ENCODE results near the gene GCHFR. TPM values are rescaled to one million over a fixed set of nuclear protein-coding genes. Genes with fewer than 3 reads are reported as not detected.

GCHFR gene
- total and polyA plus RNA-seq, 2 experiments from 2014 or later, result 66.7 to 126 TPM

DNA sequence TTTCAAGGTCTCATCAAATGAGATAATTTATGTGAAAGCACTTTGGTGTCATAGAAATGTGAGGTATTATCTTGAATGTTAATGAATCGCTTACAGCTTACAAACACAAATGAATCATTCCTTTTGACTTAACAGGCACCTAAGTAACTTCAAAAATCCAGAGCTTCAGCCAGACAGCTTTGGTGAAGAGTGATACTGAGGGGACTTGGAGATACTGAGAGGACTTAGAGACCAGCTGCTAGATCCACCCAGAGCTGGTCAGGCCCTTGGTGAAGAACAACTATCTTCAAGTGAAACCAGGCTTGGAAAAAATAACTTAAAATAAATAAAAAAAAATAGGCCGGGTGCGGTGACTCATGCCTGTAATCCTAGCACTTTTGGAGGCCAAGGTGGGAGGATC is 26.9 kb downstream of the GCHFR start:
- TF ChIP-seq, protein P1, sequence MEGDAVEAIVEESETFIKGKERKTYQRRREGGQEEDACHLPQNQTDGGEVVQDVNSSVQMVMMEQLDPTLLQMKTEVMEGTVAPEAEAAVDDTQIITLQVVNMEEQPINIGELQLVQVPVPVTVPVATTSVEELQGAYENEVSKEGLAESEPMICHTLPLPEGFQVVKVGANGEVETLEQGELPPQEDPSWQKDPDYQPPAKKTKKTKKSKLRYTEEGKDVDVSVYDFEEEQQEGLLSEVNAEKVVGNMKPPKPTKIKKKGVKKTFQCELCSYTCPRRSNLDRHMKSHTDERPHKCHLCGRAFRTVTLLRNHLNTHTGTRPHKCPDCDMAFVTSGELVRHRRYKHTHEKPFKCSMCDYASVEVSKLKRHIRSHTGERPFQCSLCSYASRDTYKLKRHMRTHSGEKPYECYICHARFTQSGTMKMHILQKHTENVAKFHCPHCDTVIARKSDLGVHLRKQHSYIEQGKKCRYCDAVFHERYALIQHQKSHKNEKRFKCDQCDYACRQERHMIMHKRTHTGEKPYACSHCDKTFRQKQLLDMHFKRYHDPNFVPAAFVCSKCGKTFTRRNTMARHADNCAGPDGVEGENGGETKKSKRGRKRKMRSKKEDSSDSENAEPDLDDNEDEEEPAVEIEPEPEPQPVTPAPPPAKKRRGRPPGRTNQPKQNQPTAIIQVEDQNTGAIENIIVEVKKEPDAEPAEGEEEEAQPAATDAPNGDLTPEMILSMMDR (IDR thresholded peaks at IDR 0.05; ENCODE audit: low read depth, low read length), result no peak
- Histone ChIP-seq H3K27ac (no peak overlapping the region), H3K27me3 (no peaks in the 10 kb centered on the region), H3K4me3 (no peak overlapping the region), H3K36me3 (no peaks in the 10 kb centered on the region), H3K4me1 (ENCODE audit: low read depth) (no peaks in the 10 kb centered on the region), H3K9me3 (ENCODE audit: low read depth) (no peaks in the 10 kb centered on the region)
- peak in 1 of 2 donors; percentile 10 for DNase-seq (ENCODE audit: low read depth in 1 of 2, low spot score in 1 of 2)

DNA sequence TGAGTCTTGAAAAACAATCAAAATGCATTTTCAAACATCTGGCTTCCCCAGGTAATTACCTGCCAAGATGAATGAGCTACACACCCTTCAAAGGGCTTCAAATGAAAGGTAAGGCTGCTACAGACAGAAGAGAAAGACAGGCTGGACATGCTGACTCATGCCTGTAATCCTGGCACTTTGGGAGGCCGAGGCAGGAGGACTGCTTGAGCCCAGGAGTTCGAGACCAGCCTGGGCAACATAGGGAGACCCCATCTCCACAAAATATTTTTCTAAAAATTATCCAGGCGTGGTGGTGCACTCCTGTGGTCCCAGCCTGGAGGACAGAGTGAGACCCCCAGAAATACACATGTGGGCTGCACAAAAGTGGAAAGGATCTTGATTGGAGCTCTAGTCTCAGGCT is 28.5 kb downstream of the GCHFR start:
- H3K27me3 ChIP-seq, result no peaks in the 10 kb centered on the region
- H3K9me3 ChIP-seq (ENCODE audit: low read depth), result no peaks in the 10 kb centered on the region
- TF ChIP-seq, protein P1 (IDR thresholded peaks at IDR 0.05; ENCODE audit: low read depth, low read length), result no peak
- H3K4me3 ChIP-seq, result no peak overlapping the region
- no peak overlapping the region for H3K27ac ChIP-seq
- no peak for DNase-seq (ENCODE audit: low read depth in 1 of 2, low spot score in 1 of 2)
- H3K36me3 ChIP-seq, result no peaks in the 10 kb centered on the region
- no peaks in the 10 kb centered on the region for H3K4me1 ChIP-seq (ENCODE audit: low read depth)

DNA sequence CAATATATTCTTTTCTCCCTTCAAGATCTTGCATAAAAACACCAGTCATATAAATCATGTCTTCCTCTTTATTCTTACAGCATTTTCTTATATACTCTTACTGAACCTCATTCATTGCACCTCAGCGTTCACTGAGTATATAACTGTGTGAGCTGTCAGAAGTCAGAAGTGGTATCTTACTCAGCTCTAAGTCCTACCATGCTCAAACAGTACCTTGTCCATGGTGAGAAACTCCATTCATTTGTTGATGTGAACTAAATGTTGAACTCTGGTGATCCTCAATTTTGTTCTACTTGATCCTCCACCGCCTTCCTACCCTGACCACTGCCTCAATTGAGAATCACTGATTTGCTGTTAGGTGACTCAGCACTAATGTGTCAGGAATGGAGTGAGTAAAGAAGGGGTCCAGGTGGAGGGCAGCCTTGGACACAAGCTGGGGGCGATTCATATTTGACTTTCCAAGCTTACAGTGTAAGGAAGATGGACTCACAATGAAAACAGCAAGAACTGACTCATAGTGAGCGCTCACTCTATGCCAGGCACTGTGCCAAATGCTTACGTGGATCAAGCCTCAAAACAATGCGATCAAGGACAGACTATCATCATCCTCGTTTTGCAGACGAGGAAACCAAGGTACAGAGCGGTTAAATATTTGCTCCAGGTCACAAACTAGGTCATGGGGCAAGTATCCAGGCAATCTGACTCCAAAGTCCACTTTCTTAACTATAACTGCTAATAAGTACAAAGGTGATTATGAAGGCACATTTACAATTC is 29.5 kb downstream of the GCHFR start:
- no peaks in the 10 kb centered on the region for H3K9me3 ChIP-seq (ENCODE audit: low read depth)
- no peak overlapping the region for H3K4me3 ChIP-seq
- TF ChIP-seq, protein P1 (IDR thresholded peaks at IDR 0.05; ENCODE audit: low read depth, low read length), result no peak
- H3K27me3 ChIP-seq, result no peaks in the 10 kb centered on the region
- DNase-seq (ENCODE audit: low read depth in 1 of 2, low spot score in 1 of 2), result peak in 1 of 2 donors; percentile 95
- H3K36me3 ChIP-seq, result no peaks in the 10 kb centered on the region
- H3K4me1 ChIP-seq (ENCODE audit: low read depth), result no peaks in the 10 kb centered on the region
- H3K27ac ChIP-seq, result no peak overlapping the region

DNA sequence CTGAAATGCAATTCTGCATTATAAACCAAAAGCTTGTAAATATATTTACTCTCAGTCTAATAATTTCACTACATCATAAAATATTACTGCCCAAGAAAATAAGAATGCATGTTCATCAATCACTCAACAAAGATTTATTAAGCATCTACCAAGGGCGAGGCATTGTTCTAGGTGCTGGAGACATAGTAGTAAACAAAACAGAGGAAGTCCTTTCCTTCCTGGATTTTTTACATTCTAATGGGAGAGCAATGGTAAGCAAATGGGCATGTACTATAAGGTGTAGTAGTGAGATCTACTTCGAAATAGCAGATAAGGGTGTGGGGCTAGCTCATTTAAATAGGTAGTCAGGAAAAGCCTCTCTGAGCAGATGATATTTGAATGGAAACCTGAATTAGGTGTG is 32.2 kb downstream of the GCHFR start:
- no peaks in the 10 kb centered on the region for H3K27me3 ChIP-seq
- H3K36me3 ChIP-seq, result no peaks in the 10 kb centered on the region
- TF ChIP-seq, protein P1 (IDR thresholded peaks at IDR 0.05; ENCODE audit: low read depth, low read length), result no peak
- no peaks in the 10 kb centered on the region for H3K9me3 ChIP-seq (ENCODE audit: low read depth)
- H3K4me1 ChIP-seq (ENCODE audit: low read depth), result no peaks in the 10 kb centered on the region
- no peak overlapping the region for H3K4me3 ChIP-seq
- no peak overlapping the region for H3K27ac ChIP-seq
- DNase-seq (ENCODE audit: low read depth in 1 of 2, low spot score in 1 of 2), result no peak

DNA sequence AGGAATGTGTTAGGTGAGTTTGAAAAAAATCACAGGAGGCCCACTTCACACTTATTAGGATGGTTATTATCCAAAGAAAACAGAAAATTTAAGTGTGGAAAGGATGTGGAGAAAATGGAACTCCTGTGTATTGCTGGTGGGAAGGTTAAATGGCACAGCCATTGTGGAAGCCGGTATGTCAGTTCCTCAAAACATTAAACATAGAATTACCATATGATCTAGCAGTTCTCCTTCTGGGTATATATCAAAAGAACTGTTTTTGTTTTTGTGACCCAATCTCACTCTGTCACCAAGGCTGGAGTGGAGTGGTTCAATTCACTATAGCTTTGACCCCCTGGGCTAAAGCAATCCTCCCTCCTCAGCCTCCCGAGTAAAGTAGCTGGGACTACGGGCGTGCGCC is 32.6 kb downstream of the GCHFR start:
- Histone ChIP-seq H3K36me3 (no peaks in the 10 kb centered on the region), H3K27ac (no peak overlapping the region), H3K4me1 (ENCODE audit: low read depth) (no peaks in the 10 kb centered on the region), H3K27me3 (no peaks in the 10 kb centered on the region), H3K9me3 (ENCODE audit: low read depth) (no peaks in the 10 kb centered on the region), H3K4me3 (no peak overlapping the region)
- DNase-seq (ENCODE audit: low read depth in 1 of 2, low spot score in 1 of 2), result no peak
- TF ChIP-seq, protein P1 (IDR thresholded peaks at IDR 0.05; ENCODE audit: low read depth, low read length), result no peak

Data from cardiac muscle cell (in vitro differentiated cells and primary cell).